Fibroblast of lung (primary cell): ENCODE measurements around the gene MLIP. TPM values are rescaled to one million over a fixed set of nuclear protein-coding genes. Genes with fewer than 3 reads are reported as not detected.

ENCODE experiments used
- DNase-seq, 2 donors: peaks; one replicate each; pipeline versions ENCODE4 v3.0.0 to v3.0.0-alpha.2; 2010; ENCODE audit warnings: low read depth in 2 of 2
- H2AFZ ChIP-seq: 2 replicates; pipeline ENCODE4 v1.5.1; 2012; ENCODE audit warnings: low read length, control low read depth, inconsistent platforms
- H3K27ac ChIP-seq: 2 replicates; pipeline ENCODE4 v1.5.1; 2011; ENCODE audit warnings: low read length, control low read depth; ENCODE audit not compliant: insufficient read depth
- H3K27me3 ChIP-seq: 2 replicates; pipeline ENCODE4 v1.5.1; 2011; ENCODE audit warnings: mild to moderate bottlenecking, low read length; ENCODE audit not compliant: control insufficient read depth, insufficient read depth
- H3K36me3 ChIP-seq: 2 replicates; pipeline ENCODE4 v1.5.1; 2011; ENCODE audit warnings: low read length; ENCODE audit not compliant: control insufficient read depth, insufficient read depth
- H3K4me1 ChIP-seq: 2 replicates; pipeline ENCODE4 v1.5.1; 2011; ENCODE audit warnings: low read length; ENCODE audit not compliant: control insufficient read depth, insufficient read depth; ENCODE audit errors: extremely low read depth
- H3K4me2 ChIP-seq: 2 replicates; pipeline ENCODE4 v1.5.1; 2011; ENCODE audit warnings: low read length, control low read depth; ENCODE audit not compliant: insufficient read depth; ENCODE audit errors: extremely low read depth
- H3K4me3 ChIP-seq, 4 experiments: fragments of 200-600 bp in 1 of 4; sonication (generic) in 1 of 4; replicated peaks in 1 of 4; 2 replicates each; pipeline ENCODE4 v1.5.1; 2011 to 2016; ENCODE audit warnings: low read length in 4 of 4, low read depth in 3 of 4, mild to moderate bottlenecking in 3 of 4, control low read depth in 2 of 4, inconsistent platforms in 1 of 4, mixed read lengths in 1 of 4; ENCODE audit not compliant: insufficient read depth in 1 of 4; ENCODE audit errors: control extremely low read depth in 1 of 4
- H3K79me2 ChIP-seq: 2 replicates; pipeline ENCODE4 v1.5.1; 2012; ENCODE audit warnings: mild to moderate bottlenecking, low read length, inconsistent platforms; ENCODE audit not compliant: control insufficient read depth, insufficient read depth
- H3K9ac ChIP-seq: 2 replicates; pipeline ENCODE4 v1.5.1; 2011; ENCODE audit warnings: mild to moderate bottlenecking, low read length, control low read depth; ENCODE audit not compliant: insufficient read depth
- H3K9me3 ChIP-seq: 2 replicates; pipeline ENCODE4 v1.5.1; 2012; ENCODE audit warnings: low read depth, low read length; ENCODE audit not compliant: control insufficient read depth, insufficient read depth
- H4K20me1 ChIP-seq: 2 replicates; pipeline ENCODE4 v1.5.1; 2011; ENCODE audit warnings: low read length; ENCODE audit not compliant: control insufficient read depth, insufficient read depth; ENCODE audit errors: extremely low read depth
- CTCF ChIP-seq, 2 donors: IDR thresholded peaks in 1 of 2; conservative IDR thresholded peaks in 1 of 2; 1 replicate in 1 of 2; 2 replicates in 1 of 2; pipeline ENCODE4 v1.5.1; 2011 to 2012; ENCODE audit warnings: low read length in 2 of 2, control low read depth in 1 of 2, inconsistent platforms in 1 of 2, low read depth in 1 of 2, mild to moderate bottlenecking in 1 of 2
- EZH2 ChIP-seq: IDR thresholded peaks from 2 replicates; pipeline ENCODE4 v1.5.1; 2012; ENCODE audit warnings: low read length, control low read depth, mild to moderate bottlenecking; ENCODE audit errors: missing control alignments
- polyA plus RNA-seq, 2 donors: library from polyadenylated mRNA; depleted of rRNA in 1 of 2; stranded (reverse) in 1 of 2; unstranded in 1 of 2; fragments of >200 nt; gene quantifications; 2 replicates each; pipeline ENCODE4 v1.2.1, GENCODE V29; 2011 to 2012; ENCODE audit warnings: missing spikeins in 1 of 2
- total RNA-seq: library from RNA; depleted of rRNA; stranded (reverse); fragments of >200 nt; gene quantifications from 2 replicates; pipeline ENCODE4 v1.2.1, GENCODE V29; 2014

MLIP gene
- total and polyA plus RNA-seq, 2 donors (not counting 1 experiment from before 2014, with no cell fraction given): 0.07 TPM; not detected in 1

- H4K20me1 ChIP-seq: no peaks in the 10 kb centered on the region
- H3K9ac ChIP-seq: no peak overlapping the region
- no peaks in the 10 kb centered on the region for H3K79me2 ChIP-seq
- no peak overlapping the region for H3K4me2 ChIP-seq
- TF ChIP-seq CTCF (conservative IDR thresholded peaks at IDR 0.05 in 1 of 2, IDR thresholded peaks at IDR 0.05 in 1 of 2; ENCODE audit: low read depth in 1 of 2, low read length in 2 of 2) (no peak), EZH2 (no peak)
- H3K27me3 ChIP-seq: no peaks in the 10 kb centered on the region
- no peak overlapping the region for H3K4me3 ChIP-seq
- no peak overlapping the region for H2AFZ ChIP-seq
- H3K27ac ChIP-seq: no peak overlapping the region
- H3K4me1 ChIP-seq: no peaks in the 10 kb centered on the region
- DNase-seq: no peak
- no peaks in the 10 kb centered on the region for H3K9me3 ChIP-seq
- no peaks in the 10 kb centered on the region for H3K36me3 ChIP-seq
These were observed 38.5 kb upstream of the MLIP start for GRCh38 chr6:54072635-54073313.

GRCh38 chr6:54073487-54073886, 37.8 kb upstream of the MLIP start:
- Histone ChIP-seq H3K27ac (no peak overlapping the region), H3K4me2 (no peak overlapping the region), H3K27me3 (no peaks in the 10 kb centered on the region), H3K4me1 (no peaks in the 10 kb centered on the region), H3K9me3 (no peaks in the 10 kb centered on the region), H3K79me2 (no peaks in the 10 kb centered on the region), H4K20me1 (no peaks in the 10 kb centered on the region), H2AFZ (no peak overlapping the region), H3K36me3 (no peaks in the 10 kb centered on the region), H3K9ac (no peak overlapping the region), H3K4me3 (no peak overlapping the region)
- DNase-seq: no peak
- TF ChIP-seq EZH2: no peak
- TF ChIP-seq CTCF (conservative IDR thresholded peaks at IDR 0.05 in 1 of 2, IDR thresholded peaks at IDR 0.05 in 1 of 2; ENCODE audit: low read depth in 1 of 2, low read length in 2 of 2): no peak

GRCh38 chr6:54074109-54074508, 37.1 kb upstream of the MLIP start:
- Histone ChIP-seq H3K9ac (no peak overlapping the region), H3K27ac (no peak overlapping the region), H2AFZ (no peak overlapping the region), H3K79me2 (no peaks in the 10 kb centered on the region), H3K4me2 (no peak overlapping the region), H3K4me1 (no peaks in the 10 kb centered on the region), H3K9me3 (no peaks in the 10 kb centered on the region), H3K27me3 (no peaks in the 10 kb centered on the region), H4K20me1 (no peaks in the 10 kb centered on the region), H3K4me3 (no peak overlapping the region), H3K36me3 (no peaks in the 10 kb centered on the region)
- DNase-seq: no peak
- TF ChIP-seq CTCF (conservative IDR thresholded peaks at IDR 0.05 in 1 of 2, IDR thresholded peaks at IDR 0.05 in 1 of 2; ENCODE audit: low read depth in 1 of 2, low read length in 2 of 2): no peak
- no peak for TF ChIP-seq EZH2
